HG03558 (cell line): ENCODE results near the gene CRACR2A.

Experiments
- ATAC-seq: cut with Tn5 transposase; IDR thresholded peaks from one replicate; pipeline ENCODE4 v1.9.1; 2021; ENCODE audit warnings: moderate number of reproducible peaks; ENCODE audit not compliant: unreplicated experiment; ENCODE audit errors: extremely low read depth

CRACR2A gene

GRCh38 chr12:3752741-3753486 lies at the start of gene CRACR2A:
TSS of gene CRACR2A (minus strand) at chr12:3753109. CDS start at chr12:3696999, 56,110 bp downstream.
- ATAC-seq: peak; percentile 63

GRCh38 chr12:3797531-3798048 lies 44.7 kb upstream of the CRACR2A start:
- no peak for ATAC-seq

GRCh38 chr12:3795492-3796133 lies 42.7 kb upstream of the CRACR2A start:
- ATAC-seq: no peak

- ATAC-seq: no peak
These were observed 42.2 kb upstream of the CRACR2A start for GRCh38 chr12:3795066-3795465.

GRCh38 chr12:3792623-3793288 lies 39.8 kb upstream of the CRACR2A start:
- ATAC-seq: no peak

GRCh38 chr12:3791256-3791874 lies 38.5 kb upstream of the CRACR2A start:
- no peak for ATAC-seq

GRCh38 chr12:3790642-3791041 lies 37.7 kb upstream of the CRACR2A start:
- no peak for ATAC-seq

- no peak for ATAC-seq
These were observed 36.9 kb upstream of the CRACR2A start for GRCh38 chr12:3789838-3790237.

- no peak for ATAC-seq
These were observed 24.4 kb upstream of the CRACR2A start for GRCh38 chr12:3777206-3777809.

GRCh38 chr12:3775385-3776035 lies 22.6 kb upstream of the CRACR2A start:
- ATAC-seq: no peak

GRCh38 chr12:3772380-3772779 lies 19.5 kb upstream of the CRACR2A start:
- no peak for ATAC-seq

- no peak for ATAC-seq
These were observed 18.9 kb upstream of the CRACR2A start for GRCh38 chr12:3771853-3772252.

- no peak for ATAC-seq
These were observed 18.0 kb upstream of the CRACR2A start for GRCh38 chr12:3770891-3771290.

GRCh38 chr12:3768911-3769447 lies 16.1 kb upstream of the CRACR2A start:
- ATAC-seq: no peak

- ATAC-seq: no peak
These were observed 8.3 kb upstream of the CRACR2A start for GRCh38 chr12:3761116-3761735.

- no peak for ATAC-seq
These were observed 7.0 kb upstream of the CRACR2A start for GRCh38 chr12:3759878-3760277.

- ATAC-seq: no peak
These were observed 4.4 kb upstream of the CRACR2A start for GRCh38 chr12:3757261-3757660.

- ATAC-seq: no peak
These were observed 3.0 kb upstream of the CRACR2A start for GRCh38 chr12:3755898-3756297.
